Measurements from ENCODE around the gene RPA1. TPM values are rescaled to one million over a fixed set of nuclear protein-coding genes. Genes with fewer than 3 reads are reported as not detected.

Gene RPA1
- total and polyA plus RNA-seq, 2 of the 8 experiments (the other 6 are each of a cell fraction or from before 2014, with no cell fraction given): 79.1 to 194 TPM

- Histone ChIP-seq H3K4ac (replicated peaks; ENCODE audit: insufficient read length, low read depth, low read length) (no peak overlapping the region), H3K36me3 (ENCODE audit: control insufficient read depth in 2 of 4, insufficient read depth in 4 of 4, low read length in 3 of 4) (peaks cover 0 to 11% (median 0%) of the 10 kb centered on the region in 4 experiments; a peak in 2 of 8 replicates), H3K56ac (replicated peaks; ENCODE audit: insufficient read length, low read depth, low read length) (no peak overlapping the region), H2BK5ac (ENCODE audit: low read depth, low read length) (no peak overlapping the region), H2AK5ac (ENCODE audit: low read depth, low read length) (no peak overlapping the region), H3K14ac (ENCODE audit: insufficient read length) (no peak overlapping the region), H2BK15ac (ENCODE audit: low read length) (no peak overlapping the region), H4K20me1 (replicated peaks in 1 of 2; ENCODE audit: control insufficient read depth in 1 of 2, insufficient read depth in 2 of 2, low read length in 2 of 2) (peaks cover 0 to 10% of the 10 kb centered on the region in 2 experiments), H3K79me2 (ENCODE audit: control insufficient read depth in 1 of 2, insufficient read depth in 2 of 2, low read length in 2 of 2) (peaks cover 5 to 74% of the 10 kb centered on the region in 2 experiments), H3K27ac (ENCODE audit: low read depth, low read length) (no peak overlapping the region), H3K23me2 (ENCODE audit: low read depth, low read length) (peaks cover 3% of the 10 kb centered on the region), H3K79me1 (ENCODE audit: low read depth, low read length) (peaks cover 4% of the 10 kb centered on the region), H3K4me1 (replicated peaks in 1 of 4; ENCODE audit: control insufficient read depth in 3 of 4, insufficient read depth in 4 of 4, low read length in 3 of 4) (no peaks in the 10 kb centered on the region; a peak in 1 of 7 replicates), H3K4me3 (ENCODE audit: extremely low read depth in 1 of 4, insufficient read depth in 2 of 4, low read depth in 3 of 4, low read length in 4 of 4) (no peak overlapping the region), H3K4me2 (ENCODE audit: insufficient read depth in 1 of 2, low read depth in 2 of 2, low read length in 2 of 2) (no peak overlapping the region), H3K9ac (replicated peaks in 1 of 4; ENCODE audit: extremely low read depth in 1 of 4, low read depth in 3 of 4, low read length in 3 of 4) (no peak overlapping the region), H4K8ac (ENCODE audit: extremely low read depth, insufficient read depth, low read length) (no peak overlapping the region), H4K5ac (ENCODE audit: insufficient read length, low read depth, low read length) (no peak overlapping the region), H3K18ac (ENCODE audit: extremely low read depth, low read length) (no peak overlapping the region), H2BK120ac (replicated peaks; ENCODE audit: low read depth, low read length) (no peak overlapping the region), H3K27me3 (replicated peaks in 1 of 4; ENCODE audit: control insufficient read depth in 3 of 4, extremely low read depth in 1 of 4, insufficient read depth in 3 of 4, low read length in 3 of 4) (no peaks in the 10 kb centered on the region), H2BK20ac (ENCODE audit: low read length) (no peak overlapping the region), H4K91ac (replicated peaks; ENCODE audit: insufficient read length, low read length) (no peak overlapping the region), H2BK12ac (ENCODE audit: low read depth, low read length) (no peak overlapping the region), H3K9me3 (ENCODE audit: insufficient read depth in 2 of 2, low read depth in 1 of 2, low read length in 1 of 2) (no peaks in the 10 kb centered on the region), H3K23ac (ENCODE audit: insufficient read length) (no peak overlapping the region), H2AFZ (ENCODE audit: low read length) (no peak overlapping the region)
- ChIA-PET POLR2A (ENCODE audit: partially characterized antibody) (interaction anchor here (0.6 kb wide), 1 partner anchor 20 kb away, joined by 3 read pairs; no protein-coding TSS in a partner anchor), CTCF (ENCODE audit: partially characterized antibody) (interaction anchor here (1.1 to 1.3 kb wide), 2 partner anchors 31 to 113 kb away, joined by 3 to 4 read pairs; no protein-coding TSS in a partner anchor)
- FAIRE-seq (no peak), DNase-seq (ENCODE audit: low read depth in 1 of 2, low spot score in 2 of 2) (no peak)
- WGBS, 2 experiments (ENCODE audit: extremely low coverage in 1 of 2, insufficient coverage in 1 of 2, insufficient read length in 1 of 2, insufficient replicate concordance in 2 of 2, low coverage in 1 of 2, low lambda C conversion rate in 2 of 2, missing lambda C conversion rate in 1 of 2): 90% methylated on average over 12 of the region's 12 CpGs; no CpG with 5 or more reads in 1 of the 2 experiments
- TF ChIP-seq RBBP5 (IDR thresholded peaks at IDR 0.05; ENCODE audit: borderline replicate concordance, low read depth, low read length): no peak
- no peak for TF ChIP-seq SUZ12 (IDR thresholded peaks at IDR 0.05; ENCODE audit: low read length)
- no peak for TF ChIP-seq SP1 (IDR thresholded peaks at IDR 0.05; ENCODE audit: low read depth, low read length)
- TF ChIP-seq SIX5 (IDR thresholded peaks at IDR 0.05; ENCODE audit: low read depth, low read length): no peak
- TF ChIP-seq ATF3 (IDR thresholded peaks at IDR 0.05; ENCODE audit: insufficient read depth, low read depth, low read length): no peak
- TF ChIP-seq TEAD4 (IDR thresholded peaks at IDR 0.05; ENCODE audit: low read depth, low read length): no peak
- no peak for TF ChIP-seq MAX (IDR thresholded peaks at IDR 0.05)
- TF ChIP-seq PHF8 (conservative IDR thresholded peaks at IDR 0.05; ENCODE audit: low read depth, low read length): no peak
- TF ChIP-seq ATF2 (IDR thresholded peaks at IDR 0.05; ENCODE audit: low read length): no peak
- TF ChIP-seq GABPA (IDR thresholded peaks at IDR 0.05; ENCODE audit: borderline replicate concordance, insufficient read depth, low read length): no peak
These were observed 4.8 kb downstream of the RPA1 start for GRCh38 chr17:1834380-1835149.

All from H1 (cell line).